ENCODE measurements around the gene SMAD3. TPM values are rescaled to one million over a fixed set of nuclear protein-coding genes. Genes with fewer than 3 reads are reported as not detected.

Gene SMAD3
- total and polyA plus RNA-seq, 2 of the 8 experiments (the other 6 are each of a cell fraction or from before 2014, with no cell fraction given) = 10.1 to 12.4 TPM

GRCh38 chr15:67033012-67033411 lies 32.4 kb upstream of the SMAD3 start:
- peak overlapping the region; percentile 68 to 70 for H3K4me2 ChIP-seq (ENCODE audit: insufficient read depth in 1 of 2, low read depth in 2 of 2, low read length in 2 of 2)
- peaks cover 2 to 34% (median 25%) of the 10 kb centered on the region in 4 experiments for H3K27me3 ChIP-seq (replicated peaks in 1 of 4; ENCODE audit: control insufficient read depth in 3 of 4, extremely low read depth in 1 of 4, insufficient read depth in 3 of 4, low read length in 3 of 4)
- TF ChIP-seq POLR2AphosphoS5 (IDR thresholded peaks at IDR 0.05; ENCODE audit: low read depth, low read length) (no peak), TAF1 (IDR thresholded peaks at IDR 0.05; ENCODE audit: low read depth, low read length) (0 out of 2 replicates have a peak, but pooled peaks have one; percentile 17)
- no peak overlapping the region for H3K23ac ChIP-seq (ENCODE audit: insufficient read length)
- H2AFZ ChIP-seq (ENCODE audit: low read length) = 0 out of 2 replicates have a peak overlapping the region, but pooled peaks have one; percentile 22
- H3K23me2 ChIP-seq (ENCODE audit: low read depth, low read length) = no peaks in the 10 kb centered on the region; the same call in 1 of the 2 replicates
- 33% methylated on average over 12 of the region's 12 CpGs; no CpG with 5 or more reads in 1 of the 2 experiments for WGBS, 2 experiments (ENCODE audit: extremely low coverage in 1 of 2, insufficient coverage in 1 of 2, insufficient read length in 1 of 2, insufficient replicate concordance in 2 of 2, low coverage in 1 of 2, low lambda C conversion rate in 2 of 2, missing lambda C conversion rate in 1 of 2)
- peak overlapping the region; percentile 26 for H2BK120ac ChIP-seq (replicated peaks; ENCODE audit: low read depth, low read length)
- H3K56ac ChIP-seq (replicated peaks; ENCODE audit: insufficient read length, low read depth, low read length) = no peak overlapping the region
- H2BK15ac ChIP-seq (ENCODE audit: low read length) = peak overlapping the region; percentile 21; the same call in 1 of the 2 replicates
- peak overlapping the region; percentile 72 for H4K8ac ChIP-seq (ENCODE audit: extremely low read depth, insufficient read depth, low read length)
- FAIRE-seq (no peak), DNase-seq (ENCODE audit: low read depth in 1 of 2, low spot score in 2 of 2) (no peak)
- no peaks in the 10 kb centered on the region for H3K36me3 ChIP-seq (ENCODE audit: control insufficient read depth in 2 of 4, insufficient read depth in 4 of 4, low read length in 3 of 4)
- 0 out of 7 replicates have a peak overlapping the region, but pooled peaks of 1 of the 4 experiments have one; percentile 33 for H3K9ac ChIP-seq (replicated peaks in 1 of 4; ENCODE audit: extremely low read depth in 1 of 4, low read depth in 3 of 4, low read length in 3 of 4)
- CTCF ChIA-PET (ENCODE audit: partially characterized antibody) = interaction anchor here (1.0 to 1.8 kb wide), 5 partner anchors 11 to 271 kb away, joined by 3 to 5 read pairs (median 3); no protein-coding TSS in a partner anchor
- H2AK5ac ChIP-seq (ENCODE audit: low read depth, low read length) = peak overlapping the region; percentile 76; the same call in 1 of the 2 replicates
- peak overlapping the region; percentile 49 for H3K4ac ChIP-seq (replicated peaks; ENCODE audit: insufficient read length, low read depth, low read length)
- H4K20me1 ChIP-seq (replicated peaks in 1 of 2; ENCODE audit: control insufficient read depth in 1 of 2, insufficient read depth in 2 of 2, low read length in 2 of 2) = no peaks in the 10 kb centered on the region
- no peaks in the 10 kb centered on the region; the same call in 1 of the 2 replicates for H3K79me1 ChIP-seq (ENCODE audit: low read depth, low read length)
- no peak overlapping the region for H4K5ac ChIP-seq (ENCODE audit: insufficient read length, low read depth, low read length)
- H4K91ac ChIP-seq (replicated peaks; ENCODE audit: insufficient read length, low read length) = peak overlapping the region; percentile 52
- H3K18ac ChIP-seq (ENCODE audit: extremely low read depth, low read length) = peak overlapping the region; percentile 98
- H3K79me2 ChIP-seq (ENCODE audit: control insufficient read depth in 1 of 2, insufficient read depth in 2 of 2, low read length in 2 of 2) = no peaks in the 10 kb centered on the region
- peak overlapping the region; percentile 93; the same call in 1 of the 2 replicates for H2BK20ac ChIP-seq (ENCODE audit: low read length)
- peak overlapping the region; percentile 72; the same call in 1 of the 2 replicates for H2BK5ac ChIP-seq (ENCODE audit: low read depth, low read length)
- no peak overlapping the region for H3K14ac ChIP-seq (ENCODE audit: insufficient read length)
- H3K9me3 ChIP-seq (ENCODE audit: insufficient read depth in 2 of 2, low read depth in 1 of 2, low read length in 1 of 2) = no peaks in the 10 kb centered on the region
- peak overlapping the region in 2 of 4 experiments; percentile 1 to 50; a peak in 5 of 8 replicates for H3K4me3 ChIP-seq (ENCODE audit: extremely low read depth in 1 of 4, insufficient read depth in 2 of 4, low read depth in 3 of 4, low read length in 4 of 4)
- H2BK12ac ChIP-seq (ENCODE audit: low read depth, low read length) = peak overlapping the region; percentile 99
- no peak overlapping the region for H3K27ac ChIP-seq (ENCODE audit: low read depth, low read length)
- POLR2A ChIA-PET (ENCODE audit: partially characterized antibody) = interaction anchor here (0.6 to 3.1 kb wide), 6 partner anchors 11 to 1208 kb away, joined by 3 to 22 read pairs (median 9); partner anchors contain the start of gene SMAD3
- H3K4me1 ChIP-seq (replicated peaks in 1 of 4; ENCODE audit: control insufficient read depth in 3 of 4, insufficient read depth in 4 of 4, low read length in 3 of 4) = peaks cover 11 to 44% (median 25%) of the 10 kb centered on the region in 4 experiments

Data from H1 (cell line).